Lower lobe of right lung (tissue), 2 donors: ENCODE measurements around the gene ASB1. TPM values are rescaled to one million over a fixed set of nuclear protein-coding genes. Genes with fewer than 3 reads are reported as not detected.
"Not testable (repeated sequence)": the region's sequence is repeated elsewhere in the genome, so short reads cannot be mapped to it uniquely, and the experiment has no call there.

Source experiments
- ATAC-seq, 2 donors: fragments of 200-7000 bp; cut with Tn5 transposase; one replicate each; pipeline ENCODE4 v1.9.1; 2020 to 2022; ENCODE audit warnings: mild to moderate bottlenecking in 2 of 2, moderate library complexity in 2 of 2
- DNase-seq: peaks from one replicate; pipeline ENCODE4 v3.0.0-alpha.2; 2020
- H3K27ac ChIP-seq: fragments of 200-600 bp; one replicate; pipeline ENCODE4 v1.8.0; 2022
- H3K27me3 ChIP-seq: fragments of 200-600 bp; one replicate; pipeline ENCODE4 v1.8.0; 2022; ENCODE audit warnings: low read depth
- H3K36me3 ChIP-seq: fragments of 200-600 bp; one replicate; pipeline ENCODE4 v1.8.0; 2022; ENCODE audit warnings: mild to moderate bottlenecking
- H3K4me1 ChIP-seq: fragments of 200-600 bp; one replicate; pipeline ENCODE4 v1.8.0; 2022
- H3K4me3 ChIP-seq: fragments of 200-600 bp; one replicate; pipeline ENCODE4 v1.8.0; 2022; ENCODE audit warnings: mild to moderate bottlenecking
- H3K9me3 ChIP-seq: fragments of 200-600 bp; one replicate; pipeline ENCODE4 v1.8.0; 2022
- CTCF ChIP-seq: fragments of 200-600 bp; IDR thresholded peaks from one replicate; pipeline ENCODE4 v1.8.0; 2022; ENCODE audit warnings: antibody characterized with exemption, mild to moderate bottlenecking
- intact Hi-C: fragments of 100-400 bp; cut with DNase I; formaldehyde crosslinking; loops from one replicate; pipeline ENCODE4 v1.11.0; 2022
- total RNA-seq: library from RNA; stranded (reverse); fragmentation: NEBNext Ultra II Directional; extraction: Animal tissue kit (Norgen Biotek cat#: 25700); gene quantifications from one replicate; pipeline ENCODE4 v1.2.1, GENCODE V29; 2021
- donor health status: DM: no; HTN: yes; CAD: no; lungs with severe emphysema.

The ASB1 gene
- total RNA-seq, 1 donor from 2014 or later = 20.7 TPM

- peak; percentile 63 to 81 for ATAC-seq
- intact Hi-C loops = no loop called here
These were observed 22.1 kb upstream of the ASB1 start for GRCh38 chr2:238404406-238405216.

GRCh38 chr2:238405217-238405555 lies 21.5 kb upstream of the ASB1 start:
- ATAC-seq, H3K4me1 ChIP-seq, H3K36me3 ChIP-seq, H3K27me3 ChIP-seq, H3K4me3 ChIP-seq, intact Hi-C loops, DNase-seq, H3K9me3 ChIP-seq, H3K27ac ChIP-seq: not testable (repeated sequence)

More at GRCh38 chr2:238404406-238405216, 22.1 kb upstream of the ASB1 start:
- DNase-seq = no peak
- no peaks in the 10 kb centered on the region for H3K4me1 ChIP-seq
- H3K9me3 ChIP-seq = no peaks in the 10 kb centered on the region
- peaks cover 7% of the 10 kb centered on the region for H3K36me3 ChIP-seq
- TF ChIP-seq CTCF = no peak
- no peaks in the 10 kb centered on the region for H3K27me3 ChIP-seq
- H3K4me3 ChIP-seq = peak overlapping the region; percentile 19
- peak overlapping the region; percentile 31 for H3K27ac ChIP-seq

DNA sequence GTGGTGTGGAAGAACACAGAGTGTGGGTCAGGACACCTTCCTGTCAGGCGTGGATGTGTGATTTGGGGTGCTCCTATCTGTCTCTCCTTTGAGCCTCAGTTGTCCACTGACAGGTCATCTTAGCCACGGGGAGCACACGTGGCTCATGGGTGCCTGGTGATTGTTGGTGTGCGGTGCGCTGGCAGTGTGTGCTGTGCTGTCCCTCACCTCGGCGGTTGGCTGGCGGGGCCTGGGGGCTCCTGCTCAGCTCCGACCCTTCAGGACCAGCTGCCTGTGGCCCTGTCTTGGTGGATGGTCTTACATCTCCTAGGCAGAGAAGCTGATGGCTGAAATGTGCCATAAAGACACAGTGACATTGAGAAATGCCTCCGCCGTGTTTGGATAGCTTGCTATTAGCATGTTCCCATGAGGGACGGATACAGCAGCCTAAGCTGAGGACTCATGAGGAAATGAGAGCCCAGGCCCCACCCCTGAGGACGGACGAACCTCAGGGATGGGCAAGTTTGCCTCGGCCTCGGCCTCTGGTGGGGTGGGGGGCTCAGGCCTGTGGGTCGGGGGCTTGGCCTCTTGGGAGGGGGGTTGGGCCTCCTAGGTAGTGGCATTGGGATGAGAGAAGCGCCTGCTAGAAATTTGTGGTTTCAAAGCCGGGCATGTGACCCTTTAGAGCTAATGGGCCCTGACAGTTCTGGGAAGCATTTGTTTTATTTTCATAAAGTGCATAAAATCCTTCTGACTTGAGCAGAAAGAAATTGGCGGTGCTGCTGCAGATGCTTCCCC lies 20.3 kb upstream of the ASB1 start:
- intact Hi-C loops = no loop called here
- ATAC-seq (no peak), DNase-seq (no peak)
- Histone ChIP-seq H3K4me1 (no peaks in the 10 kb centered on the region), H3K27me3 (no peaks in the 10 kb centered on the region), H3K9me3 (no peaks in the 10 kb centered on the region), H3K27ac (no peak overlapping the region), H3K4me3 (no peak overlapping the region), H3K36me3 (no peaks in the 10 kb centered on the region)
- no peak for TF ChIP-seq CTCF

GRCh38 chr2:238406998-238407285 lies 19.8 kb upstream of the ASB1 start:
- Histone ChIP-seq H3K4me1 (no peaks in the 10 kb centered on the region), H3K9me3 (no peaks in the 10 kb centered on the region), H3K27me3 (no peaks in the 10 kb centered on the region), H3K4me3 (no peak overlapping the region), H3K27ac (no peak overlapping the region), H3K36me3 (no peaks in the 10 kb centered on the region)
- intact Hi-C loops = no loop called here
- DNase-seq = no peak
- no peak for TF ChIP-seq CTCF
- ATAC-seq = no peak

GRCh38 chr2:238407566-238407965 lies 19.2 kb upstream of the ASB1 start:
- Histone ChIP-seq H3K36me3 (no peaks in the 10 kb centered on the region), H3K27me3 (no peaks in the 10 kb centered on the region), H3K4me3 (no peak overlapping the region), H3K27ac (no peak overlapping the region), H3K4me1 (no peaks in the 10 kb centered on the region), H3K9me3 (no peaks in the 10 kb centered on the region)
- no peak for TF ChIP-seq CTCF
- intact Hi-C loops = no loop called here
- DNase-seq = no peak
- ATAC-seq = no peak
